Measurements from ENCODE around the gene OR2H2.
A peak's percentile ranks its signal among the peaks of the same experiment; 100 is the strongest.

The OR2H2 gene

GRCh38 chr6:29631209-29631810, 46.4 kb downstream of the OR2H2 start:
- Mint-ChIP-seq H3K9me3 (ENCODE audit: low read depth) (no peaks in the 10 kb centered on the region), H3K4me1 (ENCODE audit: low read depth) (peaks cover 50% of the 10 kb centered on the region), H3K36me3 (no peaks in the 10 kb centered on the region), H3K27me3 (no peaks in the 10 kb centered on the region), H3K27ac (no peak overlapping the region), H3K4me3 (peak overlapping the region; percentile 97)

GRCh38 chr6:29631860-29632731, 47.2 kb downstream of the OR2H2 start:
- peak overlapping the region; percentile 97 for H3K4me3 Mint-ChIP-seq
- H3K27me3 Mint-ChIP-seq: no peaks in the 10 kb centered on the region
- peak overlapping the region; percentile 59 for H3K27ac Mint-ChIP-seq
- peaks cover 45% of the 10 kb centered on the region for H3K4me1 Mint-ChIP-seq (ENCODE audit: low read depth)
- H3K36me3 Mint-ChIP-seq: no peaks in the 10 kb centered on the region
- H3K9me3 Mint-ChIP-seq (ENCODE audit: low read depth): no peaks in the 10 kb centered on the region

DNA sequence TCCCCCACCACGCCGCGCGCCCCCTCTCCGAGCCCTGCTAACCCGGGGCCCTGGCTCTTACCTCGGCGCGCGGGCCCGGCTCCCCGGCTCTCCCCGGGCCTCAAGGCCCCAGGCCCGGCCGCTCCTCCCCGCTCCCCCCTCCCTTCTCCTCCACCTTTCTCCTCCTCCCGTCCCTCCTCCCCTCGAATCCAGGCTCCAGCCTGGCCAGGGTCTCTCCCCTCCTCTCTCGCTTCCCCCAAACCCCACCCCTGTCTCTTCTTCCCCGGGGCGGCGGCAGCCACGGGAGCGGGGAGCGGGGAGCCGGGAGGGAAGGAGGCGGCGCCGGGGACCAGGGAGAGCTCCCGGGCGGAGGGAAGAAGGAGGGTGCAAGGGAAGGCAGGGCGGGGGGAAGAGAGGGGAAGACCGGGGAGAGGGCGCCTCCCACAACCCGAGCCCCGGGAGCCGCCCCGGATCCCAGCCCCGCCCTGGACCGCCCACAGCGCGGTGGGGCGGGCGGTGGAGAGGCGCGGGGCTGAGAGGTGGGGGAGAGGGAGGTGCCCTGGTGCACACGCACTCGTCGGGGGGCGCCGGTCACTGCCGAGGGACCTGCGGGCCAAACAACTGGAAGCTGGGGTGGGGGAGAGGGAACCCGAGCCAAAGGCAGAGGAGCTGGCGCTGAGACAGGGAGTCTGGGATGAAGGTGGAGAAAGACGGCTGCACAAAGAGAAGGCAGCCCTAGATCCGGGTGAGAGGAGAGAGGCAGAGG, 48.0 kb downstream of the OR2H2 start, which contains the start of gene GABBR1:
Gene GABBR1, minus strand, starts transcription at position 395 of the 745 bp plus-strand sequence. CDS start 798 bp downstream, outside the sequence.
- Mint-ChIP-seq H3K4me3 (peak within 1 kb of the TSS; percentile 97), H3K4me1 (ENCODE audit: low read depth) (peaks cover 45% of the 10 kb centered on the region), H3K27me3 (no peaks in the 10 kb centered on the region), H3K9me3 (ENCODE audit: low read depth) (no peaks in the 10 kb centered on the region), H3K36me3 (no peaks in the 10 kb centered on the region), H3K27ac (peak within 1 kb of the TSS; percentile 59)

DNA sequence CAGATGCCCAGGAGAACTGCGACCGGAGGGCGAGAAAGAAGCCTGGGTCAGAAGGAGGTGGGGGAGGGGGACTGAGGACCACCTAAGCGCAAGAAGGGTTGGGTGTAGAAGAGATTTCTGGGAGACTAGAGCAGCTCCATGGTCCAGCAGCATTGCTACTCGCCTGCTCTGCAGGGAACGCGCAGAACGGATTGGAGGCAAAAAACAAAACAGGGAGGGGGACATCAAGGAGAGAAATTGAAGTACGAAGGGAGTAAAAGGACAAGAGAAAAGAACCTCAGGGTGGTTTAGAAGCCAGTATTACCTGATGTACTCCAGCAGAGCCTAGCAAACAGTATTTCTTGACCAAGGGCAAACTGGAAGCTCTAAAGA, 48.6 kb downstream of the OR2H2 start:
- peaks cover 42% of the 10 kb centered on the region for H3K4me1 Mint-ChIP-seq (ENCODE audit: low read depth)
- H3K36me3 Mint-ChIP-seq: no peaks in the 10 kb centered on the region
- no peaks in the 10 kb centered on the region for H3K27me3 Mint-ChIP-seq
- peak overlapping the region; percentile 59 for H3K27ac Mint-ChIP-seq
- H3K9me3 Mint-ChIP-seq (ENCODE audit: low read depth): no peaks in the 10 kb centered on the region
- peak overlapping the region; percentile 86 for H3K4me3 Mint-ChIP-seq

DNA sequence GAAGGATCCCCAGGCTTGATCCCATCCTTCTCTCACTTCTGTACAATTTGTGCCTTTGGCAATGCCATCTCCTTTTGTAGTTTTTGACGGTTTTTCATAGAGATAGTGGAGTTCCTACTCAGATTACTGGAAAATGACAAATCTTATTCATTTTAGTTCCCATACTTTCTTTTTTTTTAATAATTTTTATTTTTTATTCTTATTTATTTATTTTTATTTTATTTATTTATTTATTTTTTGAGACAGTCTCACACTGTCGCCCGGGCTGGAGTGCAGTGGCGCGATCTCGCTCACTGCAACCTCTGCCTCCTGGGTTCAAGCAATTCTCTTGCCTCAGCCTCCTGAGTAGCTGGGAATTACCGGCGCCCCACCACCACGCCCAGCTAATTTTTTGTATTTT, 52.3 kb downstream of the OR2H2 start:
- no peaks in the 10 kb centered on the region for H3K27me3 Mint-ChIP-seq
- H3K36me3 Mint-ChIP-seq: no peaks in the 10 kb centered on the region
- no peak overlapping the region for H3K27ac Mint-ChIP-seq
- no peaks in the 10 kb centered on the region for H3K9me3 Mint-ChIP-seq (ENCODE audit: low read depth)
- H3K4me1 Mint-ChIP-seq (ENCODE audit: low read depth): peaks cover 28% of the 10 kb centered on the region
- no peak overlapping the region for H3K4me3 Mint-ChIP-seq
